ENCODE measurements around the gene LRIG2. TPM values are rescaled to one million over a fixed set of nuclear protein-coding genes. Genes with fewer than 3 reads are reported as not detected.
"Not testable (repeated sequence)": the region's sequence is repeated elsewhere in the genome, so short reads cannot be mapped to it uniquely, and the experiment has no call there.

The LRIG2 gene
- total RNA-seq, 1 donor = 17.4 TPM

DNA sequence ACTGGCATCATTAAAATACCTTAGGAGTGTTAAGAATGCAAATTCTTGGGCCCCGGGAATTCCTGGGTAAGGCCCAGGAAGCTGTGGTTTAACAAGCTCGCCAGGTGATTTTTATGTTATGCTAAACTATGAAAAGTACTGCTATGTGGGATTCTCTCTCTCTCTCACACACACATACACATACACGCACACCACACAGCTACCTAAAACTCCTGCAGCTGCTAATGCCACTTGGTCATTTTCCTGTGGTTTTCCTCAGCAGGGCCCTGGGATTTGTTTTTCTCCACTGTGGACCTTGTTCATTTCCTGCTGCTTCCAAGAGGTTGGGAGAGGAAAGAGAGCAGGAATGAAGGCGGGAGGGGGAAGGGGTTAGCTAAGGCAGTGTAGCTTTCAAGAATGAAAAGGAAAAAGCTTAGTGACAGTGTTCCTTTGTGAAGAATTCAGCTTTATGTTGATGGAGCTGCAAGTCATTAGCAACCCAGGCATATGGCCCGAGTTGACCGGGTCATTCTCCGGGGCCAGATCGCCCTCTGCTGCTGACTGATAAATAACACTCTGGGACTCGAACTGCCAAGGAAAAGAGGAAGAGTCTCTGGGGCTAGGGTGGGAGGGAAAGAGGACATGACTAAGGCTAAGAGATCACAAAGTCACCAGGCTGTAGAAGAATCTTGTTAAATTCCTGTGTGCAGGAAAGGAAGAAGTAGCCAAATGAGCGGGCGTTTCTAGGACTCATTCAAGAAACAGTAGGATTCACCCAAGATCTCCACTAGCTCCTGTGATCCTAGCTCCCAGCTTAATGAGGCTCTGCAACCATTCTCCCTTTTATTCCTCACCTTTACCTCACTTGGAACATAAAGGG is 30.5 kb upstream of the LRIG2 start:
- Histone ChIP-seq H3K27ac (ENCODE audit: low read depth, low read length) (peak overlapping the region; percentile 52), H3K4me1 (ENCODE audit: insufficient read depth, low read length) (peaks cover 18% of the 10 kb centered on the region), H4K20me1 (ENCODE audit: insufficient read depth, low read length) (no peaks in the 10 kb centered on the region), H3K36me3 (ENCODE audit: insufficient read depth, low read length) (no peaks in the 10 kb centered on the region), H3K79me2 (ENCODE audit: insufficient read depth, low read length) (no peaks in the 10 kb centered on the region), H3K4me2 (ENCODE audit: insufficient read depth, low read length) (peak overlapping the region; percentile 22), H3K4me3 (ENCODE audit: insufficient read depth, low read length) (peak overlapping the region; percentile 12), H3K27me3 (ENCODE audit: insufficient read depth, low read length) (no peaks in the 10 kb centered on the region), H2AFZ (ENCODE audit: low read length) (peak overlapping the region; percentile 3), H3K9me3 (ENCODE audit: low read depth, low read length) (no peaks in the 10 kb centered on the region)
- peak; percentile 94 for DNase-seq (ENCODE audit: insufficient read length, low spot score, missing footprints)
- TF ChIP-seq, protein P1, sequence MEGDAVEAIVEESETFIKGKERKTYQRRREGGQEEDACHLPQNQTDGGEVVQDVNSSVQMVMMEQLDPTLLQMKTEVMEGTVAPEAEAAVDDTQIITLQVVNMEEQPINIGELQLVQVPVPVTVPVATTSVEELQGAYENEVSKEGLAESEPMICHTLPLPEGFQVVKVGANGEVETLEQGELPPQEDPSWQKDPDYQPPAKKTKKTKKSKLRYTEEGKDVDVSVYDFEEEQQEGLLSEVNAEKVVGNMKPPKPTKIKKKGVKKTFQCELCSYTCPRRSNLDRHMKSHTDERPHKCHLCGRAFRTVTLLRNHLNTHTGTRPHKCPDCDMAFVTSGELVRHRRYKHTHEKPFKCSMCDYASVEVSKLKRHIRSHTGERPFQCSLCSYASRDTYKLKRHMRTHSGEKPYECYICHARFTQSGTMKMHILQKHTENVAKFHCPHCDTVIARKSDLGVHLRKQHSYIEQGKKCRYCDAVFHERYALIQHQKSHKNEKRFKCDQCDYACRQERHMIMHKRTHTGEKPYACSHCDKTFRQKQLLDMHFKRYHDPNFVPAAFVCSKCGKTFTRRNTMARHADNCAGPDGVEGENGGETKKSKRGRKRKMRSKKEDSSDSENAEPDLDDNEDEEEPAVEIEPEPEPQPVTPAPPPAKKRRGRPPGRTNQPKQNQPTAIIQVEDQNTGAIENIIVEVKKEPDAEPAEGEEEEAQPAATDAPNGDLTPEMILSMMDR (IDR thresholded peaks at IDR 0.05; ENCODE audit: extremely low read depth, low read depth, low read length) = peak; percentile 69

DNA sequence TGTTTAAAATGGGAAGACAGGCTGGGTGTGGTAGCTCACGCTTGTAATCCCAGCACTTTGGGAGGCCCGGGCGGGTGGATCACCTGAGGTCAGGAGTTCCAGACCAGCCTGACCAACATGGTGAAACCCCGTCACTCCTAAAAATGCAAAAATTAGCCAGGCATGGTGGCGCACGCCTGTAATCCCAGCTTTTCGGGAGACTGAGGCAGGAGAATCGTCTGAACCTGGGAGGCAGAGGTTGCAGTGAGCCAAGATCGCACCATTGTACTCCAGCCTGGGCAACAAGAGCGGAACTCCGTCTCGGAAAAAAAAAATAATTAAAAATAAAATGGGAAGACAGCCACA is 29.9 kb upstream of the LRIG2 start:
- peaks cover 18% of the 10 kb centered on the region for H3K4me1 ChIP-seq (ENCODE audit: insufficient read depth, low read length)
- H3K27ac ChIP-seq (ENCODE audit: low read depth, low read length) = peak overlapping the region; percentile 52
- H2AFZ ChIP-seq (ENCODE audit: low read length); H3K36me3 ChIP-seq (ENCODE audit: insufficient read depth, low read length); H3K9me3 ChIP-seq (ENCODE audit: low read depth, low read length); H4K20me1 ChIP-seq (ENCODE audit: insufficient read depth, low read length); H3K27me3 ChIP-seq (ENCODE audit: insufficient read depth, low read length); DNase-seq (ENCODE audit: insufficient read length, low spot score, missing footprints); H3K79me2 ChIP-seq (ENCODE audit: insufficient read depth, low read length): not testable (repeated sequence)
- H3K4me2 ChIP-seq (ENCODE audit: insufficient read depth, low read length) = peak overlapping the region; percentile 22
- H3K4me3 ChIP-seq (ENCODE audit: insufficient read depth, low read length) = peak overlapping the region; percentile 12

DNA sequence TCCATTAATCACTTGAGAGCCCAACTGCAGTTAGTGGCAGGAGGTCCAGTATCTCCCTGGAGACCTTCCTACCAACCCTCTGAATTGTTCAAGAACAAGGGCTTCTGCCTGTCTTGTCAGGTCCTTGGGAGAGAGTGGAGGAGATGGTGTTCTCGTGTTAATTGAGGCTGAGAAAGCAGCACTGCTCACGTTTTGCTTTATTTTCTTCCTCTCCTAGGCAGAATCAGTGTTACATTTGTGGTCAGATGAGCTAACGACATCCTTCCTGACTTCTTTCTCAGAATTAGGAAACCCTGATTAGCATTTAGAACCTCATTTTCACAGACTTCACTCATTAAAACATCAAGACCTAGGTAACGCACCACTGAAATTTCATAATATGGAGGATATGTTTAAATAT is 26.4 kb upstream of the LRIG2 start:
- Histone ChIP-seq H3K4me1 (ENCODE audit: insufficient read depth, low read length) (peaks cover 18% of the 10 kb centered on the region), H3K4me2 (ENCODE audit: insufficient read depth, low read length) (no peak overlapping the region), H4K20me1 (ENCODE audit: insufficient read depth, low read length) (no peaks in the 10 kb centered on the region), H3K4me3 (ENCODE audit: insufficient read depth, low read length) (no peak overlapping the region), H3K9me3 (ENCODE audit: low read depth, low read length) (no peaks in the 10 kb centered on the region), H3K27ac (ENCODE audit: low read depth, low read length) (no peak overlapping the region), H2AFZ (ENCODE audit: low read length) (no peak overlapping the region), H3K36me3 (ENCODE audit: insufficient read depth, low read length) (no peaks in the 10 kb centered on the region), H3K79me2 (ENCODE audit: insufficient read depth, low read length) (no peaks in the 10 kb centered on the region), H3K27me3 (ENCODE audit: insufficient read depth, low read length) (no peaks in the 10 kb centered on the region)
- no peak for DNase-seq (ENCODE audit: insufficient read length, low spot score, missing footprints)
- TF ChIP-seq, protein P1 (IDR thresholded peaks at IDR 0.05; ENCODE audit: extremely low read depth, low read depth, low read length) = no peak

DNA sequence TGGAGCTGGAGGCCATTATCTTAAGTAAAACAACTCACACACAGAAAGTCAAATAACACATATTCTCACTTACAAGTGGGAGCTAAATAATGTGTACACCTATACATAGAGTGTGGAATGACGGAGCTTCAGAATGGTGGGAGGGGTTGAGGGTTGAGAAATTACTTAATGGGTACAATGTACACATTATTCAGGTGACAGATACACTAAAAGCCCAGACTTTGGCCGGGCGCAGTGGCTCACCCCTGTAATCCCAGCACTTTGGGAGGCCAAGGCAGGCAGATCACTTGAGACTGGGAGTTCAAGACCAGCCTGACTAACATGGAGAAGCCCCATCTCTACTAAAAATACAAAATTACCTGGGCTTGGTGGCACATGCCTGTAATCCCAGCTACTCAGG is 24.9 kb upstream of the LRIG2 start:
- TF ChIP-seq, protein P1 (IDR thresholded peaks at IDR 0.05; ENCODE audit: extremely low read depth, low read depth, low read length) = no peak
- Histone ChIP-seq H3K4me3 (ENCODE audit: insufficient read depth, low read length) (no peak overlapping the region), H3K9me3 (ENCODE audit: low read depth, low read length) (no peaks in the 10 kb centered on the region), H4K20me1 (ENCODE audit: insufficient read depth, low read length) (no peaks in the 10 kb centered on the region), H3K27me3 (ENCODE audit: insufficient read depth, low read length) (no peaks in the 10 kb centered on the region), H3K4me1 (ENCODE audit: insufficient read depth, low read length) (peaks cover 4% of the 10 kb centered on the region), H3K79me2 (ENCODE audit: insufficient read depth, low read length) (no peaks in the 10 kb centered on the region), H3K36me3 (ENCODE audit: insufficient read depth, low read length) (no peaks in the 10 kb centered on the region), H2AFZ (ENCODE audit: low read length) (no peak overlapping the region), H3K27ac (ENCODE audit: low read depth, low read length) (no peak overlapping the region), H3K4me2 (ENCODE audit: insufficient read depth, low read length) (no peak overlapping the region)
- DNase-seq (ENCODE audit: insufficient read length, low spot score, missing footprints) = no peak
